Neural cell (in vitro differentiated cells): ENCODE data around the gene SNCB.

ENCODE experiments used
- EP300 ChIP-seq: fragments of 450-650 bp; conservative IDR thresholded peaks from 2 replicates; pipeline ENCODE4 v1.6.1; 2014; ENCODE audit warnings: antibody characterized with exemption, mild to moderate bottlenecking, moderate library complexity; ENCODE audit not compliant: poor library complexity, severe bottlenecking
- EZH2 ChIP-seq: fragments of 200-600, 300-800 bp; shearing (Covaris generic), sonication (generic); IDR thresholded peaks from 2 replicates; pipeline ENCODE4 v1.6.1; 2014; ENCODE audit warnings: antibody characterized with exemption, low read length, borderline replicate concordance, mild to moderate bottlenecking; ENCODE audit not compliant: insufficient read depth, poor library complexity, severe bottlenecking
- POLR2AphosphoS5 ChIP-seq: IDR thresholded peaks from 2 replicates; pipeline ENCODE4 v1.6.1; 2012
- RAD21 ChIP-seq: fragments of 450-650 bp; conservative IDR thresholded peaks from 2 replicates; pipeline ENCODE4 v1.6.1; 2014; ENCODE audit warnings: antibody characterized with exemption, mild to moderate bottlenecking, moderate library complexity
- SMC3 ChIP-seq: fragments of 450-650 bp; conservative IDR thresholded peaks from 2 replicates; pipeline ENCODE4 v1.6.1; 2014; ENCODE audit warnings: antibody characterized with exemption, mild to moderate bottlenecking, moderate library complexity; ENCODE audit not compliant: poor library complexity
- TAF1 ChIP-seq: IDR thresholded peaks from 2 replicates; pipeline ENCODE4 v1.6.1; 2012; ENCODE audit warnings: low read depth
- TF ChIP-seq, protein P1 (sequence below): fragments of 450-650 bp; IDR thresholded peaks from 2 replicates; pipeline ENCODE4 v1.5.1; 2014; ENCODE audit warnings: antibody characterized with exemption, mild to moderate bottlenecking, moderate library complexity; ENCODE audit not compliant: poor library complexity, severe bottlenecking
- TF ChIP-seq, protein P2 (sequence below): IDR thresholded peaks from 2 replicates; pipeline ENCODE4 v1.6.1; 2012; ENCODE audit warnings: borderline replicate concordance

- TF ChIP-seq, protein P1, sequence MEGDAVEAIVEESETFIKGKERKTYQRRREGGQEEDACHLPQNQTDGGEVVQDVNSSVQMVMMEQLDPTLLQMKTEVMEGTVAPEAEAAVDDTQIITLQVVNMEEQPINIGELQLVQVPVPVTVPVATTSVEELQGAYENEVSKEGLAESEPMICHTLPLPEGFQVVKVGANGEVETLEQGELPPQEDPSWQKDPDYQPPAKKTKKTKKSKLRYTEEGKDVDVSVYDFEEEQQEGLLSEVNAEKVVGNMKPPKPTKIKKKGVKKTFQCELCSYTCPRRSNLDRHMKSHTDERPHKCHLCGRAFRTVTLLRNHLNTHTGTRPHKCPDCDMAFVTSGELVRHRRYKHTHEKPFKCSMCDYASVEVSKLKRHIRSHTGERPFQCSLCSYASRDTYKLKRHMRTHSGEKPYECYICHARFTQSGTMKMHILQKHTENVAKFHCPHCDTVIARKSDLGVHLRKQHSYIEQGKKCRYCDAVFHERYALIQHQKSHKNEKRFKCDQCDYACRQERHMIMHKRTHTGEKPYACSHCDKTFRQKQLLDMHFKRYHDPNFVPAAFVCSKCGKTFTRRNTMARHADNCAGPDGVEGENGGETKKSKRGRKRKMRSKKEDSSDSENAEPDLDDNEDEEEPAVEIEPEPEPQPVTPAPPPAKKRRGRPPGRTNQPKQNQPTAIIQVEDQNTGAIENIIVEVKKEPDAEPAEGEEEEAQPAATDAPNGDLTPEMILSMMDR: no peak
- TF ChIP-seq RAD21 (no peak), POLR2AphosphoS5 (no peak), TAF1 (no peak), SMC3 (no peak), EP300 (no peak), EZH2 (no peak)
- TF ChIP-seq, protein P2, sequence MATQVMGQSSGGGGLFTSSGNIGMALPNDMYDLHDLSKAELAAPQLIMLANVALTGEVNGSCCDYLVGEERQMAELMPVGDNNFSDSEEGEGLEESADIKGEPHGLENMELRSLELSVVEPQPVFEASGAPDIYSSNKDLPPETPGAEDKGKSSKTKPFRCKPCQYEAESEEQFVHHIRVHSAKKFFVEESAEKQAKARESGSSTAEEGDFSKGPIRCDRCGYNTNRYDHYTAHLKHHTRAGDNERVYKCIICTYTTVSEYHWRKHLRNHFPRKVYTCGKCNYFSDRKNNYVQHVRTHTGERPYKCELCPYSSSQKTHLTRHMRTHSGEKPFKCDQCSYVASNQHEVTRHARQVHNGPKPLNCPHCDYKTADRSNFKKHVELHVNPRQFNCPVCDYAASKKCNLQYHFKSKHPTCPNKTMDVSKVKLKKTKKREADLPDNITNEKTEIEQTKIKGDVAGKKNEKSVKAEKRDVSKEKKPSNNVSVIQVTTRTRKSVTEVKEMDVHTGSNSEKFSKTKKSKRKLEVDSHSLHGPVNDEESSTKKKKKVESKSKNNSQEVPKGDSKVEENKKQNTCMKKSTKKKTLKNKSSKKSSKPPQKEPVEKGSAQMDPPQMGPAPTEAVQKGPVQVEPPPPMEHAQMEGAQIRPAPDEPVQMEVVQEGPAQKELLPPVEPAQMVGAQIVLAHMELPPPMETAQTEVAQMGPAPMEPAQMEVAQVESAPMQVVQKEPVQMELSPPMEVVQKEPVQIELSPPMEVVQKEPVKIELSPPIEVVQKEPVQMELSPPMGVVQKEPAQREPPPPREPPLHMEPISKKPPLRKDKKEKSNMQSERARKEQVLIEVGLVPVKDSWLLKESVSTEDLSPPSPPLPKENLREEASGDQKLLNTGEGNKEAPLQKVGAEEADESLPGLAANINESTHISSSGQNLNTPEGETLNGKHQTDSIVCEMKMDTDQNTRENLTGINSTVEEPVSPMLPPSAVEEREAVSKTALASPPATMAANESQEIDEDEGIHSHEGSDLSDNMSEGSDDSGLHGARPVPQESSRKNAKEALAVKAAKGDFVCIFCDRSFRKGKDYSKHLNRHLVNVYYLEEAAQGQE: no peak
These were observed 7.2 kb upstream of the SNCB start for GRCh38 chr5:176637556-176637955.
